Caco-2 (cell line): Measurements from ENCODE around the gene USH2A. TPM values are rescaled to one million over a fixed set of nuclear protein-coding genes. Genes with fewer than 3 reads are reported as not detected.

Experiments used
- BruUV-seq: library from RNA; stranded (reverse); fragments of 400-500 nt; replicated peaks from 2 replicates; lab custom pipeline; 2021; lab: Mats Ljungman, UMichigan
- CTCF ChIA-PET: fragments of 300-600 bp; sonication (Branson Sonifier 250); formaldehyde crosslinking; loops from one replicate; lab custom pipeline; 2022; ENCODE audit warnings: antibody characterized with exemption; lab: Charles Lee
- POLR2A ChIA-PET: fragments of 300-600 bp; sonication (Branson Sonifier 250); formaldehyde crosslinking; loops from one replicate; lab custom pipeline; 2022; ENCODE audit warnings: antibody characterized with exemption; lab: Charles Lee
- DNase-seq, 2 experiments: peaks; one replicate each; pipeline versions ENCODE4 v3.0.0 to v3.0.0-alpha.2; 2020 to 2022
- H3K27me3 ChIP-seq: replicated peaks from 2 replicates; pipeline ENCODE4 v1.6.0; 2011; ENCODE audit warnings: low read length; ENCODE audit not compliant: control insufficient read depth, insufficient read depth
- H3K36me3 ChIP-seq: 2 replicates; pipeline ENCODE4 v1.5.1; 2011; ENCODE audit warnings: low read length; ENCODE audit not compliant: control insufficient read depth, insufficient read depth
- H3K4me1 ChIP-seq: fragments of 250-450 bp; sonication (Bioruptor Pico); 2 replicates; pipeline ENCODE4 v1.5.1; 2020; ENCODE audit warnings: mild to moderate bottlenecking
- H3K4me3 ChIP-seq: 2 replicates; pipeline ENCODE4 v1.5.1; 2011; ENCODE audit warnings: low read depth, mild to moderate bottlenecking, control low read depth, low read length
- H3K9me3 ChIP-seq: fragments of 250-450 bp; sonication (Bioruptor Pico); 2 replicates; pipeline ENCODE4 v1.5.1; 2020; ENCODE audit warnings: mild to moderate bottlenecking, moderate library complexity
- H3K27ac Mint-ChIP-seq: one replicate; pipeline ENCODE4 v1.8.0; 2022; ENCODE audit warnings: mixed read lengths; ENCODE audit not compliant: unreplicated experiment
- H3K27me3 Mint-ChIP-seq: one replicate; pipeline ENCODE4 v1.8.0; 2022; ENCODE audit warnings: mixed read lengths; ENCODE audit not compliant: insufficient read depth, unreplicated experiment
- H3K36me3 Mint-ChIP-seq: one replicate; pipeline ENCODE4 v1.8.0; 2022; ENCODE audit warnings: mild to moderate bottlenecking, mixed read lengths; ENCODE audit not compliant: insufficient read depth, unreplicated experiment
- H3K4me1 Mint-ChIP-seq: one replicate; pipeline ENCODE4 v1.8.0; 2022; ENCODE audit warnings: low read depth, mixed read lengths; ENCODE audit not compliant: unreplicated experiment
- H3K4me3 Mint-ChIP-seq: one replicate; pipeline ENCODE4 v1.8.0; 2022; ENCODE audit warnings: mild to moderate bottlenecking, moderate library complexity, mixed read lengths; ENCODE audit not compliant: unreplicated experiment
- H3K9me3 Mint-ChIP-seq: one replicate; pipeline ENCODE4 v1.8.0; 2022; ENCODE audit warnings: mixed read lengths; ENCODE audit not compliant: unreplicated experiment
- intact Hi-C: fragments of 100-400 bp; cut with micrococcal nuclease; formaldehyde crosslinking; loops from one replicate; pipeline ENCODE4 v1.10.0; 2022; ENCODE audit not compliant: unreplicated experiment
- total RNA-seq: library from RNA; stranded (reverse); gene quantifications from 2 replicates; pipeline ENCODE4 v1.2.3, GENCODE V29; 2022
- TF ChIP-seq, protein P1 (sequence below), 2 experiments: fragments of 200-600 bp in 1 of 2; IDR thresholded peaks; 1 replicate in 1 of 2; 2 replicates in 1 of 2; pipeline versions ENCODE4 v1.5.1 to v1.8.0; 2011 to 2022; ENCODE audit warnings: antibody characterized with exemption in 1 of 2, control low read depth in 1 of 2, inconsistent platforms in 1 of 2, low read depth in 1 of 2, low read length in 1 of 2, mild to moderate bottlenecking in 1 of 2, moderate library complexity in 1 of 2; ENCODE audit not compliant: insufficient read depth in 1 of 2, severe bottlenecking in 1 of 2, unreplicated experiment in 1 of 2

The USH2A gene
- total RNA-seq, 1 experiment from 2014 or later, result 0.11 TPM

DNA sequence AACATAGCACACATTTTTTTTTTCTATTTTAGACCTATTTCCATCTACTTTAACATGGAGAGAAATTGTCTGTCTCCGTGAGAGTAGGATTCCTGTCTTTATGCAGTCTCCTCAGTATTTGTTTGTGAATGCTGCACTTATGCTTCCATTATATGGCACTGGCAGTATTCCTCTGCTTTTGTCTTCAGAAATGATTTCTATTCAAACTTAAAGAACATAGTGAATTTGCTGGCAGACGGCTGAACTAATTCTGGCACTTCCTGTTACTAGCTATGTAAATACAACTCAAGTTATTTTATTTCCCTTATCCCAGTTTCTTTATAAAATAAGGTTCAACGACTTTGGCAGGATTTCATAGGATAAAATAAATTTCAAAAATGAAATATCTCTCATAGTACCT, 810.9 kb downstream of the USH2A start:
- Mint-ChIP-seq H3K9me3 (peaks cover 22% of the 10 kb centered on the region), H3K36me3 (peaks cover 48% of the 10 kb centered on the region), H3K4me1 (peaks cover 18% of the 10 kb centered on the region), H3K27ac (no peak overlapping the region), H3K4me3 (no peak overlapping the region), H3K27me3 (no peaks in the 10 kb centered on the region)
- Histone ChIP-seq H3K4me1 (peaks cover 11% of the 10 kb centered on the region; the same call in 1 of the 2 replicates), H3K36me3 (no peaks in the 10 kb centered on the region), H3K4me3 (no peak overlapping the region), H3K27me3 (no peaks in the 10 kb centered on the region), H3K9me3 (no peaks in the 10 kb centered on the region)
- ChIA-PET CTCF (no interaction called here), POLR2A (no interaction called here)
- DNase-seq, result no peak
- TF ChIP-seq, protein P1, sequence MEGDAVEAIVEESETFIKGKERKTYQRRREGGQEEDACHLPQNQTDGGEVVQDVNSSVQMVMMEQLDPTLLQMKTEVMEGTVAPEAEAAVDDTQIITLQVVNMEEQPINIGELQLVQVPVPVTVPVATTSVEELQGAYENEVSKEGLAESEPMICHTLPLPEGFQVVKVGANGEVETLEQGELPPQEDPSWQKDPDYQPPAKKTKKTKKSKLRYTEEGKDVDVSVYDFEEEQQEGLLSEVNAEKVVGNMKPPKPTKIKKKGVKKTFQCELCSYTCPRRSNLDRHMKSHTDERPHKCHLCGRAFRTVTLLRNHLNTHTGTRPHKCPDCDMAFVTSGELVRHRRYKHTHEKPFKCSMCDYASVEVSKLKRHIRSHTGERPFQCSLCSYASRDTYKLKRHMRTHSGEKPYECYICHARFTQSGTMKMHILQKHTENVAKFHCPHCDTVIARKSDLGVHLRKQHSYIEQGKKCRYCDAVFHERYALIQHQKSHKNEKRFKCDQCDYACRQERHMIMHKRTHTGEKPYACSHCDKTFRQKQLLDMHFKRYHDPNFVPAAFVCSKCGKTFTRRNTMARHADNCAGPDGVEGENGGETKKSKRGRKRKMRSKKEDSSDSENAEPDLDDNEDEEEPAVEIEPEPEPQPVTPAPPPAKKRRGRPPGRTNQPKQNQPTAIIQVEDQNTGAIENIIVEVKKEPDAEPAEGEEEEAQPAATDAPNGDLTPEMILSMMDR (IDR thresholded peaks at IDR 0.05; ENCODE audit: insufficient read depth in 1 of 2, low read depth in 1 of 2, low read length in 1 of 2, severe bottlenecking in 1 of 2, unreplicated experiment in 1 of 2), result no peak
- intact Hi-C loops, result no loop called here
- BruUV-seq, result no TSS peak

DNA sequence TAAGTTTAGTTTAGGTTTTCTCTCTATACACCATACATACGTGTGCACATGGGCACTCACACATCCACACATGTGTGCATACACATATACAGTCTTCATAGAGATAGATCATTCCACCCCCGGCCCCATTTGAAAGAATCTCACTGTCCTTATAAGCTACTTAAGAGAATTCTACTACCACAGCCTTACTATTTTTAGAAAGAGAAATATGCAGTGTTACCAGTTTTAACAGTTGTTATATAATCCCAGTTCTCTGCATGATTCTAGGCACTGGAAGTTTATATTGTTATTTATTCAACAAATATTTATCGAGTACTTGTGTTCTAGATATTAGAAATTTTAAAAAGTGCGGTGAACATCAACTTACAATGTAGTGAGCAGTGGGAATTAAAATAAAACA, 814.6 kb downstream of the USH2A start:
- CTCF ChIA-PET, result no interaction called here
- H3K4me1 Mint-ChIP-seq, result peaks cover 32% of the 10 kb centered on the region

DNA sequence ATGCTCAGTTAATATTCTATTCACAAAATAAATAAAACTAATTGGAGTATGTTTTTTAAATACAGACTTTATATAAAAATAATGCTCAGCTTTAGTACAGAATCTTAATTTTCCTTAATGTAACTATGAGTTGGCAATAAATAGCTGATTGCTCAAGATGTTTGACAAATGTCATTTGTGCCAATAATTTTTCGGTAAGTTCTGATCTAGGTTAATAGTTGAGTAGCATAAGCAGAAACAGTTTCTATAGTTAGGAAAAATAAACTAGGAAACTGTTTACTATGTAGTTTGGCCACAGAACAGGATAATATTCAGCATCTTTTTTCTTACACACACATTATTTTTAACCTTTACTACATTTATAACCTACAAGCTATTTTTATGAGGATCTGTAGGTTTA, 815.8 kb downstream of the USH2A start:
- no TSS peak for BruUV-seq
- H3K4me1 Mint-ChIP-seq, result peaks cover 32% of the 10 kb centered on the region
- ChIA-PET POLR2A (no interaction called here), CTCF (no interaction called here)
- H3K27ac Mint-ChIP-seq, result no peak overlapping the region
- intact Hi-C loops, result loop anchor here (2.0 kb wide), 1 partner anchor 81 kb away; no protein-coding TSS in a partner anchor
- DNase-seq, result no peak
- H3K9me3 Mint-ChIP-seq, result peaks cover 13% of the 10 kb centered on the region
- H3K27me3 Mint-ChIP-seq, result no peaks in the 10 kb centered on the region
- peaks cover 46% of the 10 kb centered on the region for H3K36me3 Mint-ChIP-seq
- TF ChIP-seq, protein P1 (IDR thresholded peaks at IDR 0.05; ENCODE audit: insufficient read depth in 1 of 2, low read depth in 1 of 2, low read length in 1 of 2, severe bottlenecking in 1 of 2, unreplicated experiment in 1 of 2), result no peak
- no peak overlapping the region for H3K4me3 Mint-ChIP-seq
- Histone ChIP-seq H3K4me3 (no peak overlapping the region), H3K9me3 (no peaks in the 10 kb centered on the region), H3K4me1 (peaks cover 38% of the 10 kb centered on the region), H3K27me3 (no peaks in the 10 kb centered on the region), H3K36me3 (no peaks in the 10 kb centered on the region)

More for the DNA sequence above, 814.6 kb downstream of the USH2A start:
- DNase-seq, result no peak
- no peaks in the 10 kb centered on the region for H3K36me3 ChIP-seq
- peaks cover 55% of the 10 kb centered on the region for H3K36me3 Mint-ChIP-seq
- peaks cover 33% of the 10 kb centered on the region for H3K4me1 ChIP-seq
- TF ChIP-seq, protein P1 (IDR thresholded peaks at IDR 0.05; ENCODE audit: insufficient read depth in 1 of 2, low read depth in 1 of 2, low read length in 1 of 2, severe bottlenecking in 1 of 2, unreplicated experiment in 1 of 2), result no peak
- no peaks in the 10 kb centered on the region for H3K27me3 ChIP-seq
- intact Hi-C loops, result no loop called here
- no peak overlapping the region for H3K27ac Mint-ChIP-seq
- peaks cover 20% of the 10 kb centered on the region for H3K9me3 Mint-ChIP-seq
- no peak overlapping the region for H3K4me3 ChIP-seq
- no peaks in the 10 kb centered on the region for H3K9me3 ChIP-seq
- H3K27me3 Mint-ChIP-seq, result no peaks in the 10 kb centered on the region
- no TSS peak for BruUV-seq
- POLR2A ChIA-PET, result no interaction called here
- no peak overlapping the region for H3K4me3 Mint-ChIP-seq
